ENCODE data around the gene NAT8L. TPM values are rescaled to one million over a fixed set of nuclear protein-coding genes. Genes with fewer than 3 reads are reported as not detected.

The NAT8L gene
- total RNA-seq, 1 donor from 2014 or later, result not detected

- Histone ChIP-seq H3K4me1 (no peaks in the 10 kb centered on the region), H3K9me3 (no peaks in the 10 kb centered on the region), H3K36me3 (no peaks in the 10 kb centered on the region), H3K27me3 (no peaks in the 10 kb centered on the region), H3K4me3 (no peak overlapping the region), H3K27ac (no peak overlapping the region)
- intact Hi-C loops (cut with DNase I), result no loop called here
- DNase-seq (ENCODE audit: low spot score in 2 of 2), result peak in 1 of 2 donors; percentile 52
- TF ChIP-seq CTCF (IDR thresholded peaks at IDR 0.05), result no peak
Observed at GRCh38 chr4:2047781-2048581, 11.1 kb upstream of the NAT8L start.

GRCh38 chr4:2048831-2049230 is 10.3 kb upstream of the NAT8L start:
- peak in 1 of 2 donors; percentile 13 for DNase-seq (ENCODE audit: low spot score in 2 of 2)
- H3K27ac ChIP-seq, result no peak overlapping the region
- no peak for TF ChIP-seq CTCF (IDR thresholded peaks at IDR 0.05)
- H3K27me3 ChIP-seq, result no peaks in the 10 kb centered on the region
- H3K4me3 ChIP-seq, result no peak overlapping the region
- H3K4me1 ChIP-seq, result no peaks in the 10 kb centered on the region
- H3K9me3 ChIP-seq, result no peaks in the 10 kb centered on the region
- intact Hi-C loops (cut with DNase I), result no loop called here
- no peaks in the 10 kb centered on the region for H3K36me3 ChIP-seq

GRCh38 chr4:2049381-2049780 is 9.7 kb upstream of the NAT8L start:
- intact Hi-C loops (cut with DNase I), result no loop called here
- H3K36me3 ChIP-seq, result no peaks in the 10 kb centered on the region
- H3K4me1 ChIP-seq, result no peaks in the 10 kb centered on the region
- no peak overlapping the region for H3K4me3 ChIP-seq
- no peaks in the 10 kb centered on the region for H3K9me3 ChIP-seq
- H3K27ac ChIP-seq, result no peak overlapping the region
- no peaks in the 10 kb centered on the region for H3K27me3 ChIP-seq
- TF ChIP-seq CTCF (IDR thresholded peaks at IDR 0.05), result no peak
- DNase-seq (ENCODE audit: low spot score in 2 of 2), result peak in 1 of 2 donors; percentile 7

GRCh38 chr4:2049811-2050210 is 9.3 kb upstream of the NAT8L start:
- H3K27me3 ChIP-seq, result no peaks in the 10 kb centered on the region
- intact Hi-C loops (cut with DNase I), result no loop called here
- no peak for TF ChIP-seq CTCF (IDR thresholded peaks at IDR 0.05)

GRCh38 chr4:2051086-2051485 is 8.0 kb upstream of the NAT8L start:
- H3K27ac ChIP-seq, result no peak overlapping the region
- no peak for DNase-seq (ENCODE audit: low spot score in 2 of 2)
- H3K4me1 ChIP-seq, result no peaks in the 10 kb centered on the region
- intact Hi-C loops (cut with DNase I), result no loop called here
- no peaks in the 10 kb centered on the region for H3K36me3 ChIP-seq
- H3K9me3 ChIP-seq, result no peaks in the 10 kb centered on the region
- H3K4me3 ChIP-seq, result no peak overlapping the region
- no peak for TF ChIP-seq CTCF (IDR thresholded peaks at IDR 0.05)
- no peaks in the 10 kb centered on the region for H3K27me3 ChIP-seq

More at GRCh38 chr4:2049811-2050210, 9.3 kb upstream of the NAT8L start:
- Histone ChIP-seq H3K9me3 (no peaks in the 10 kb centered on the region), H3K27ac (no peak overlapping the region), H3K36me3 (no peaks in the 10 kb centered on the region), H3K4me3 (no peak overlapping the region), H3K4me1 (no peaks in the 10 kb centered on the region)
- peak in 1 of 2 donors; percentile 8 for DNase-seq (ENCODE audit: low spot score in 2 of 2)
